Measurements from ENCODE around the gene SPEG. TPM values are rescaled to one million over a fixed set of nuclear protein-coding genes. Genes with fewer than 3 reads are reported as not detected.
A peak's percentile ranks its signal among the peaks of the same experiment; 100 is the strongest.
"Not testable (repeated sequence)": the region's sequence is repeated elsewhere in the genome, so short reads cannot be mapped to it uniquely, and the experiment has no call there.

The SPEG gene
- total RNA-seq, 3 donors from 2014 or later (not counting 1 experiment from before 2014, with no cell fraction given): 0.35 to 1.5 (median 1.2) TPM

- Histone ChIP-seq H3K4me3 (ENCODE audit: low read length) (peak overlapping the region; percentile 12), H3K9me3 (ENCODE audit: control insufficient read depth, insufficient read depth, low read length) (no peaks in the 10 kb centered on the region), H3K4me1 (ENCODE audit: control insufficient read depth, insufficient read depth, low read length) (peaks cover 18% of the 10 kb centered on the region), H3K36me3 (ENCODE audit: control insufficient read depth, insufficient read depth, low read length) (peaks cover 22% of the 10 kb centered on the region), H3K27me3 (ENCODE audit: control insufficient read depth, insufficient read depth, low read length) (no peaks in the 10 kb centered on the region), H3K27ac (ENCODE audit: low read length) (peak overlapping the region; percentile 71)
- no peak for DNase-seq
- no peak for TF ChIP-seq CTCF (IDR thresholded peaks at IDR 0.05)
- Mint-ChIP-seq H3K4me1 (peaks cover 0 to 21% of the 10 kb centered on the region in 2 donors), H3K27ac (peak overlapping the region; percentile 92 to 98), H3K36me3 (peaks cover under 1% of the 10 kb centered on the region), H3K4me3 (peak overlapping the region; percentile 63), H3K27me3 (ENCODE audit: low read depth in 2 of 2) (peaks cover 3 to 4% of the 10 kb centered on the region in 2 donors), H3K9me3 (no peaks in the 10 kb centered on the region)
- 64% methylated on average over 6 of the region's 6 CpGs for WGBS (ENCODE audit: insufficient coverage)
- no peak for ATAC-seq
- intact Hi-C loops (cut with micrococcal nuclease): loop anchor here (1.0 to 10.0 kb wide), 5 partner anchors 110 to 822 kb away; partner anchors contain the start of genes BCS1L, CNOT9, CNPPD1 and DNAJB2
Measured at GRCh38 chr2:219388907-219389156, 45.8 kb upstream of the SPEG start.

- peaks cover 7% of the 10 kb centered on the region for H3K4me1 ChIP-seq (ENCODE audit: control insufficient read depth, insufficient read depth, low read length)
- DNase-seq: no peak
- WGBS (ENCODE audit: insufficient coverage): 92% methylated on average over 8 of the region's 9 CpGs
- Mint-ChIP-seq H3K27me3 (ENCODE audit: low read depth in 2 of 2) (peaks cover 4 to 10% of the 10 kb centered on the region in 2 donors), H3K4me3 (no peak overlapping the region), H3K4me1 (peaks cover 0 to 5% of the 10 kb centered on the region in 2 donors), H3K27ac (no peak overlapping the region), H3K9me3 (no peaks in the 10 kb centered on the region), H3K36me3 (no peaks in the 10 kb centered on the region)
- intact Hi-C loops (cut with micrococcal nuclease): no loop called here
- H3K27ac ChIP-seq (ENCODE audit: low read length): no peak overlapping the region
- H3K9me3 ChIP-seq (ENCODE audit: control insufficient read depth, insufficient read depth, low read length): no peaks in the 10 kb centered on the region
- ATAC-seq: no peak
- H3K27me3 ChIP-seq (ENCODE audit: control insufficient read depth, insufficient read depth, low read length): no peaks in the 10 kb centered on the region
- H3K36me3 ChIP-seq (ENCODE audit: control insufficient read depth, insufficient read depth, low read length): no peaks in the 10 kb centered on the region
- no peak overlapping the region for H3K4me3 ChIP-seq (ENCODE audit: low read length)
- no peak for TF ChIP-seq CTCF (IDR thresholded peaks at IDR 0.05)
Measured at GRCh38 chr2:219392754-219393153, 41.9 kb upstream of the SPEG start.

- H3K4me1 Mint-ChIP-seq; intact Hi-C loops (cut with micrococcal nuclease); H3K4me3 ChIP-seq (ENCODE audit: low read length); H3K4me3 Mint-ChIP-seq; H3K36me3 Mint-ChIP-seq; H3K27ac Mint-ChIP-seq; H3K27me3 ChIP-seq (ENCODE audit: control insufficient read depth, insufficient read depth, low read length); H3K27ac ChIP-seq (ENCODE audit: low read length); H3K4me1 ChIP-seq (ENCODE audit: control insufficient read depth, insufficient read depth, low read length); H3K9me3 Mint-ChIP-seq; ATAC-seq; H3K9me3 ChIP-seq (ENCODE audit: control insufficient read depth, insufficient read depth, low read length); DNase-seq; H3K36me3 ChIP-seq (ENCODE audit: control insufficient read depth, insufficient read depth, low read length): not testable (repeated sequence)
- WGBS (ENCODE audit: insufficient coverage): 91% methylated on average over 9 of the region's 9 CpGs
- peaks cover 5 to 10% of the 10 kb centered on the region in 2 donors for H3K27me3 Mint-ChIP-seq (ENCODE audit: low read depth in 2 of 2)
Measured at GRCh38 chr2:219395056-219395455, 39.6 kb upstream of the SPEG start.

GRCh38 chr2:219395609-219396008, 39.0 kb upstream of the SPEG start:
- no peaks in the 10 kb centered on the region for H3K27me3 ChIP-seq (ENCODE audit: control insufficient read depth, insufficient read depth, low read length)
- H3K36me3 ChIP-seq (ENCODE audit: control insufficient read depth, insufficient read depth, low read length): no peaks in the 10 kb centered on the region
- no peaks in the 10 kb centered on the region for H3K4me1 Mint-ChIP-seq
- H3K9me3 Mint-ChIP-seq: no peaks in the 10 kb centered on the region
- H3K4me3 Mint-ChIP-seq: no peak overlapping the region
- no peak overlapping the region for H3K27ac Mint-ChIP-seq
- DNase-seq: no peak
- no peak overlapping the region for H3K4me3 ChIP-seq (ENCODE audit: low read length)
- no peak overlapping the region for H3K27ac ChIP-seq (ENCODE audit: low read length)
- 92% methylated on average over 3 of the region's 3 CpGs for WGBS (ENCODE audit: insufficient coverage)
- ATAC-seq: no peak
- no peaks in the 10 kb centered on the region for H3K9me3 ChIP-seq (ENCODE audit: control insufficient read depth, insufficient read depth, low read length)
- no peaks in the 10 kb centered on the region for H3K4me1 ChIP-seq (ENCODE audit: control insufficient read depth, insufficient read depth, low read length)
- H3K36me3 Mint-ChIP-seq: no peaks in the 10 kb centered on the region
- TF ChIP-seq CTCF (IDR thresholded peaks at IDR 0.05): no peak
- intact Hi-C loops (cut with micrococcal nuclease): no loop called here
- peaks cover 9 to 10% of the 10 kb centered on the region in 2 donors for H3K27me3 Mint-ChIP-seq (ENCODE audit: low read depth in 2 of 2)
